HEK293 (cell line): ENCODE measurements around the gene KCNG3.

ENCODE experiments used
- CTCF ChIA-PET: fragments of 350-600 bp; formaldehyde crosslinking; extraction: SDS; loops from one replicate; lab custom pipeline; 2021; ENCODE audit warnings: antibody characterized with exemption; lab: Yijun Ruan, JAX
- POLR2A ChIA-PET: fragments of 300-600 bp; formaldehyde crosslinking; extraction: SDS; loops from one replicate; lab custom pipeline; 2020; ENCODE audit warnings: antibody characterized with exemption, inconsistent platforms; lab: Yijun Ruan, JAX
- H3K27ac ChIP-seq: fragments of 200-500 bp; sonication (Bioruptor generic); 2 replicates; pipeline ENCODE4 v1.5.1; 2014; ENCODE audit warnings: low read depth, low read length, control low read depth, inconsistent platforms; ENCODE audit errors: extremely low read depth
- H3K36me3 ChIP-seq, 2 experiments: fragments of 200-500 bp in 1 of 2; sonication (Bioruptor generic) in 1 of 2; 1 replicate in 1 of 2; 2 replicates in 1 of 2; pipeline ENCODE4 v1.5.1; 2014 to 2017; ENCODE audit warnings: inconsistent platforms in 2 of 2, low read length in 2 of 2; ENCODE audit not compliant: control insufficient read depth in 2 of 2, insufficient read depth in 1 of 2
- H3K4me1 ChIP-seq: fragments of 200-500 bp; sonication (Bioruptor generic); 2 replicates; pipeline ENCODE4 v1.5.1; 2014; ENCODE audit warnings: mild to moderate bottlenecking, low read length, inconsistent platforms; ENCODE audit not compliant: control insufficient read depth, insufficient read depth
- H3K4me3 ChIP-seq: 2 replicates; pipeline ENCODE4 v1.5.1; 2011; ENCODE audit warnings: low read depth, mild to moderate bottlenecking, control low read depth, low read length, moderate library complexity
- H3K9me3 ChIP-seq: fragments of 200-500 bp; sonication (Bioruptor generic); 2 replicates; pipeline ENCODE4 v1.5.1; 2014; ENCODE audit warnings: low read depth, low read length, inconsistent platforms; ENCODE audit not compliant: control insufficient read depth, insufficient read depth
- FEZF1 ChIP-seq: fragments of 450-650 bp; formaldehyde crosslinking; IDR thresholded peaks from 2 replicates; pipeline ENCODE4 v1.5.1; 2016; ENCODE audit warnings: missing biosample characterization, missing genetic modification characterization
- GLI2 ChIP-seq: fragments of 450-650 bp; formaldehyde crosslinking; IDR thresholded peaks from 2 replicates; pipeline ENCODE4; 2017; ENCODE audit warnings: missing biosample characterization, missing genetic modification characterization, low read depth, borderline replicate concordance
- KLF8 ChIP-seq: fragments of 450-650 bp; formaldehyde crosslinking; IDR thresholded peaks from 2 replicates; pipeline ENCODE4 v1.5.1; 2016; ENCODE audit warnings: missing biosample characterization, missing genetic modification characterization
- MYNN ChIP-seq: fragments of 450-650 bp; formaldehyde crosslinking; IDR thresholded peaks from 2 replicates; pipeline ENCODE4 v1.5.1; 2016; ENCODE audit warnings: missing biosample characterization, missing genetic modification characterization, borderline replicate concordance
- OSR2 ChIP-seq: fragments of 450-650 bp; formaldehyde crosslinking; IDR thresholded peaks from 2 replicates; pipeline ENCODE4 v1.5.1; 2016; ENCODE audit warnings: missing biosample characterization, missing genetic modification characterization
- PRDM6 ChIP-seq: fragments of 450-650 bp; formaldehyde crosslinking; IDR thresholded peaks from 2 replicates; pipeline ENCODE4 v1.5.1; 2017; ENCODE audit warnings: missing biosample characterization, missing genetic modification characterization
- ZBTB1 ChIP-seq: fragments of 450-650 bp; formaldehyde crosslinking; IDR thresholded peaks from 2 replicates; pipeline ENCODE4 v1.5.1; 2016; ENCODE audit warnings: missing biosample characterization, missing genetic modification characterization
- ZBTB44 ChIP-seq: fragments of 450-650 bp; IDR thresholded peaks from 2 replicates; pipeline ENCODE4 v1.5.1; 2018; ENCODE audit warnings: missing biosample characterization, mild to moderate bottlenecking, missing genetic modification characterization
- ZBTB8A ChIP-seq: fragments of 450-650 bp; formaldehyde crosslinking; IDR thresholded peaks from 2 replicates; pipeline ENCODE4 v1.5.1; 2016; ENCODE audit warnings: missing biosample characterization, missing genetic modification characterization
- ZEB2 ChIP-seq: fragments of 450-650 bp; formaldehyde crosslinking; IDR thresholded peaks from 2 replicates; pipeline ENCODE4 v1.5.1; 2016; ENCODE audit warnings: missing biosample characterization, missing genetic modification characterization
- ZNF16 ChIP-seq: fragments of 450-650 bp; formaldehyde crosslinking; IDR thresholded peaks from 2 replicates; pipeline ENCODE4 v1.5.1; 2016; ENCODE audit warnings: low read depth, missing biosample characterization, missing genetic modification characterization
- ZNF335 ChIP-seq: fragments of 450-650 bp; formaldehyde crosslinking; conservative IDR thresholded peaks from 2 replicates; pipeline ENCODE4 v1.5.1; 2016; ENCODE audit warnings: missing biosample characterization, missing genetic modification characterization
- ZNF341 ChIP-seq: fragments of 450-650 bp; formaldehyde crosslinking; IDR thresholded peaks from 2 replicates; pipeline ENCODE4; 2016; ENCODE audit warnings: low read depth, missing biosample characterization, missing genetic modification characterization
- ZNF350 ChIP-seq: fragments of 450-650 bp; formaldehyde crosslinking; IDR thresholded peaks from 2 replicates; pipeline ENCODE4 v1.5.0; 2017; ENCODE audit warnings: missing biosample characterization, mild to moderate bottlenecking, missing genetic modification characterization
- ZNF416 ChIP-seq: fragments of 450-650 bp; formaldehyde crosslinking; IDR thresholded peaks from 2 replicates; pipeline ENCODE4 v1.5.1; 2016; ENCODE audit warnings: missing biosample characterization, missing genetic modification characterization
- ZNF501 ChIP-seq: fragments of 450-650 bp; formaldehyde crosslinking; IDR thresholded peaks from 2 replicates; pipeline ENCODE4 v1.5.1; 2016; ENCODE audit warnings: missing biosample characterization, missing genetic modification characterization
- ZNF560 ChIP-seq: fragments of 450-650 bp; formaldehyde crosslinking; IDR thresholded peaks from 2 replicates; pipeline ENCODE4 v1.5.1; 2017; ENCODE audit warnings: missing biosample characterization, missing genetic modification characterization, borderline replicate concordance
- ZNF600 ChIP-seq: fragments of 450-650 bp; formaldehyde crosslinking; IDR thresholded peaks from 2 replicates; pipeline ENCODE4 v1.5.1; 2016; ENCODE audit warnings: missing biosample characterization, missing genetic modification characterization
- ZNF623 ChIP-seq: fragments of 450-650 bp; formaldehyde crosslinking; IDR thresholded peaks from 2 replicates; pipeline ENCODE4 v1.5.1; 2016; ENCODE audit warnings: missing biosample characterization, missing genetic modification characterization
- ZNF624 ChIP-seq: fragments of 450-650 bp; formaldehyde crosslinking; IDR thresholded peaks from 2 replicates; pipeline ENCODE4 v1.5.1; 2017; ENCODE audit warnings: missing biosample characterization, missing genetic modification characterization
- ZSCAN30 ChIP-seq: fragments of 450-650 bp; IDR thresholded peaks from 2 replicates; pipeline ENCODE4 v1.5.1; 2018; ENCODE audit warnings: missing biosample characterization, mild to moderate bottlenecking, missing genetic modification characterization, moderate library complexity
- TF ChIP-seq, protein P1 (sequence below): fragments of 450-650 bp; formaldehyde crosslinking; IDR thresholded peaks from 2 replicates; pipeline ENCODE4 v1.5.1; 2017; ENCODE audit warnings: missing biosample characterization, missing genetic modification characterization
- TF ChIP-seq, protein P2 (sequence below): fragments of 450-650 bp; formaldehyde crosslinking; IDR thresholded peaks from 2 replicates; pipeline ENCODE4 v1.5.1; 2016; ENCODE audit warnings: missing biosample characterization, missing genetic modification characterization

Gene KCNG3

GRCh38 chr2:42495234-42495581 lies 1.4 kb upstream of the KCNG3 start:
- no peak overlapping the region; the same call in 1 of the 2 replicates for H3K27ac ChIP-seq
- H3K36me3 ChIP-seq: no peaks in the 10 kb centered on the region
- H3K9me3 ChIP-seq: no peaks in the 10 kb centered on the region
- ChIA-PET CTCF (interaction anchor here (0.6 to 4.7 kb wide), 10 partner anchors 8 to 1273 kb away, joined by 3 to 27 read pairs (median 4); no protein-coding TSS in a partner anchor), POLR2A (no interaction called here)
- H3K4me3 ChIP-seq: peak overlapping the region; percentile 65
- peaks cover 16% of the 10 kb centered on the region for H3K4me1 ChIP-seq
- no peak for TF ChIP-seq ZBTB44 (tag by site-specific recombination)
- TF ChIP-seq, protein P1, sequence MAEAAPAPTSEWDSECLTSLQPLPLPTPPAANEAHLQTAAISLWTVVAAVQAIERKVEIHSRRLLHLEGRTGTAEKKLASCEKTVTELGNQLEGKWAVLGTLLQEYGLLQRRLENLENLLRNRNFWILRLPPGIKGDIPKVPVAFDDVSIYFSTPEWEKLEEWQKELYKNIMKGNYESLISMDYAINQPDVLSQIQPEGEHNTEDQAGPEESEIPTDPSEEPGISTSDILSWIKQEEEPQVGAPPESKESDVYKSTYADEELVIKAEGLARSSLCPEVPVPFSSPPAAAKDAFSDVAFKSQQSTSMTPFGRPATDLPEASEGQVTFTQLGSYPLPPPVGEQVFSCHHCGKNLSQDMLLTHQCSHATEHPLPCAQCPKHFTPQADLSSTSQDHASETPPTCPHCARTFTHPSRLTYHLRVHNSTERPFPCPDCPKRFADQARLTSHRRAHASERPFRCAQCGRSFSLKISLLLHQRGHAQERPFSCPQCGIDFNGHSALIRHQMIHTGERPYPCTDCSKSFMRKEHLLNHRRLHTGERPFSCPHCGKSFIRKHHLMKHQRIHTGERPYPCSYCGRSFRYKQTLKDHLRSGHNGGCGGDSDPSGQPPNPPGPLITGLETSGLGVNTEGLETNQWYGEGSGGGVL: no peak
- peak; percentile 11; the same call in 1 of the 2 replicates for TF ChIP-seq ZNF501 (tag by site-specific recombination)
- TF ChIP-seq ZNF623 (tag by site-specific recombination): no peak
- no peak for TF ChIP-seq ZNF335 (tag by site-specific recombination)
- TF ChIP-seq ZNF350: no peak
- TF ChIP-seq ZNF560 (tag by site-specific recombination): no peak

DNA sequence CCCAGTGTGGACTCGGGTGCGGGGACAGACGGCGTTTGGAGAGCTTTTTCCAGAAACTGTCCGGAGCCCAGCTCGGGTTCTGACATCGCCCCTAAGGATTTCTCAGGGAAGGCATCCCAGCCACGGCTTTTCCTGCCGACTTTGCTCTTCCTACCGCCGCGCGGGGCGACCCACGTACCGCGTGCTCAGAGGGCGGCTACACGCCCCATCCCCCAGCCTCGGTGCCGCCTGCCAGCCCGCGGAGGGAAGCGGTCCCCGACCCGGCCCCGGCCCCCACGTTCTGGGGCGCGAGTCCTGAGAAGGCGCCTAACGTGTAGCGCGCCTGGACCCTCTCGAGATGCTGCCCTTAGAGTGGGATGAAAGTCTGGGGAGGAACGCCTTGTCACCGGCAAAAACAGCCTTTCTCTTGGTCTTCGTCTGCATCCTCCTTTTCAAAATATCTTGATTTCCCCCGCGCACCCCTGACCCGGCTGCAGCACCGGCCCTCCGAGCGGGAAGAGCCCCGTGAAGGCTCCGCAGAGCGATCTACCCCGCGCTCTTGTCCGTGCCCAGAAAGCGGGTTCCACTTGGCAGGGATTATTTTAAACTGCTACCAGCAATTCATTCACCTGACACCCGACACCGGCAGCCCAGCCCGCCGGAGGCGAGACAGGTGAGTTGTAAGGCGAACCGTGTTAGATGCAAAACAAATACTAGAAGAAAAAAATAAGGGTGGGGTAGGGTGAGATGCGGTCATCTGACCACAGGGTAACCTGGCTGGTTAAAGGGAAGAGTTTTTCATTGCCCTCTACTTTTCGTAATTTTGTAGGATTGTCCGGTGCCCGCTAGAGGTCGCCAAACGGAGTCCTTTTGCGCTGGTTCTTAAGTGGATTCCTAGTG lies 812 bp upstream of the KCNG3 start:
- POLR2A ChIA-PET: interaction anchor here (1.7 kb wide), 1 partner anchor 316 kb away, joined by 6 read pairs; no protein-coding TSS in a partner anchor
- peaks cover 16% of the 10 kb centered on the region for H3K4me1 ChIP-seq
- H3K36me3 ChIP-seq: no peaks in the 10 kb centered on the region
- CTCF ChIA-PET: interaction anchor here (0.6 to 4.7 kb wide), 12 partner anchors 9 to 1273 kb away, joined by 3 to 27 read pairs (median 4); no protein-coding TSS in a partner anchor
- H3K27ac ChIP-seq: peak overlapping the region; percentile 91
- H3K9me3 ChIP-seq: no peaks in the 10 kb centered on the region
- peak overlapping the region; percentile 65 for H3K4me3 ChIP-seq
- TF ChIP-seq ZBTB1 (tag by site-specific recombination) (0 out of 2 replicates have a peak, but pooled peaks have one; percentile 4), MYNN (tag by site-specific recombination) (no peak), ZNF16 (no peak), ZEB2 (tag by site-specific recombination) (peak; percentile 69), KLF8 (tag by site-specific recombination) (peak; percentile 54; the same call in 1 of the 2 replicates), ZNF624 (no peak), PRDM6 (peak; percentile 55), ZBTB8A (tag by site-specific recombination) (peak; percentile 87), GLI2 (tag by site-specific recombination) (no peak), ZNF501 (tag by site-specific recombination) (peak; percentile 28; the same call in 1 of the 2 replicates), ZSCAN30 (tag by site-specific recombination) (peak; percentile 54; the same call in 1 of the 2 replicates), ZNF416 (tag by site-specific recombination) (no peak), ZNF600 (tag by site-specific recombination) (peak; percentile 50), ZNF341 (tag by site-specific recombination) (peak; percentile 74), FEZF1 (tag by site-specific recombination) (peak; percentile 35; the same call in 1 of the 2 replicates), OSR2 (peak; percentile 53; the same call in 1 of the 2 replicates)
- TF ChIP-seq, protein P2, sequence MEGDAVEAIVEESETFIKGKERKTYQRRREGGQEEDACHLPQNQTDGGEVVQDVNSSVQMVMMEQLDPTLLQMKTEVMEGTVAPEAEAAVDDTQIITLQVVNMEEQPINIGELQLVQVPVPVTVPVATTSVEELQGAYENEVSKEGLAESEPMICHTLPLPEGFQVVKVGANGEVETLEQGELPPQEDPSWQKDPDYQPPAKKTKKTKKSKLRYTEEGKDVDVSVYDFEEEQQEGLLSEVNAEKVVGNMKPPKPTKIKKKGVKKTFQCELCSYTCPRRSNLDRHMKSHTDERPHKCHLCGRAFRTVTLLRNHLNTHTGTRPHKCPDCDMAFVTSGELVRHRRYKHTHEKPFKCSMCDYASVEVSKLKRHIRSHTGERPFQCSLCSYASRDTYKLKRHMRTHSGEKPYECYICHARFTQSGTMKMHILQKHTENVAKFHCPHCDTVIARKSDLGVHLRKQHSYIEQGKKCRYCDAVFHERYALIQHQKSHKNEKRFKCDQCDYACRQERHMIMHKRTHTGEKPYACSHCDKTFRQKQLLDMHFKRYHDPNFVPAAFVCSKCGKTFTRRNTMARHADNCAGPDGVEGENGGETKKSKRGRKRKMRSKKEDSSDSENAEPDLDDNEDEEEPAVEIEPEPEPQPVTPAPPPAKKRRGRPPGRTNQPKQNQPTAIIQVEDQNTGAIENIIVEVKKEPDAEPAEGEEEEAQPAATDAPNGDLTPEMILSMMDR: peak; percentile 86
